D341Med (cell line): ENCODE results near the gene PLCH1.

Experiments
- DNase-seq: peaks from one replicate; pipeline ENCODE4 v3.0.0; 2012; ENCODE audit warnings: low spot score

Gene PLCH1

DNA sequence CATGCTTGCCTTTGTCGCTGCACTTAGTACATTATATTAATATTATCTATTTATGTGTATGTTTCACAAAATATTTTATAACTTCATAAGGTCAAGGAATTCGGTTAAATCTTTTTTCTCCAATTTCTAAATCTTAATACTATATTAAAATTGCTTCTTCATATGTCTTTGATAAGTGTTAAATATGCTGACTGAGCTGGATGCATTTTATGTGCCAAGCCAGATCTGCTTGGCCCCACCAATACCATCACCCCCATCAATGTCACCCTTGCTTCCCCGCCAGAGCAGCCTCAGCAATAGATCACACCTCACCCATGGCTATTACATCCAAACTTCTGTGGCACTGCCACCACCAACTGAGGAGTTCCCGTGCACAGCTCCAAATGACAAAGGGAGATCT is 287.3 kb downstream of the PLCH1 start:
- no peak for DNase-seq

DNA sequence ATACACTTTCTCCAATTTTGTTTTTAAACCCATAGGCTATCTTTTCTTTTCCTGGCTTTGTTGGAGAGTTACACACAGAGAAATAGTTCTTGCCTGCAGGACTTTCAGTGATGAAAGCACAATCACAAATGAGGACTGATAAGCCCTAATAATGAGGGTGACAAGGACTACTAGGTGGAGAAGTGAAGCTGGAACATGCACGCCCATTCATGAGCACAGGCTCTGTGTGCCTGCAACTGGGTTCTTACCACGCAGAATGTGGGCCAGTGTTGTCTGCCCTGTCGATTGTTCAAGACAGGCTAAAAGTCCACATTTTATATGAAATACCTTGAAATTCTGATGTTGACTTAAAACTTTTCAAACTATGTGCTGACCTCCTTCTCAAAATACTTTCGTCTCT is 289.1 kb downstream of the PLCH1 start:
- DNase-seq = no peak

DNA sequence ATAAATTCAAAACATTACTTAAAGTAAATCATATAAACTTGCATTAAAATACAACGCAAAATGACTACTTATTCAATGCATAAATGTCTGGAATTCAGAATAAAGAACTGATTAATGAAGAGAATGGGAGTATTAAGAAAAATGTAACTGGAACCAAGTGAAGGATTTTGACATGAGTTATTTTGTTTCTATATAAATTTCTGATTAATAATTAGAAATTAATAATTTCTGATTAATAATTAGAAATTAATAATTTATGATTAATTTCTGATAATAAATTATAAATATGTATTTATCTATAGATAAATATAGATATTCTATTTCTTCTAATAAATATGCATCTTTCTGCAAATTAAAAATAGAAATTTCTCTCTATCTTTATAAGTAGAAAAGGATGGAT is 291.4 kb downstream of the PLCH1 start:
- DNase-seq = no peak

DNA sequence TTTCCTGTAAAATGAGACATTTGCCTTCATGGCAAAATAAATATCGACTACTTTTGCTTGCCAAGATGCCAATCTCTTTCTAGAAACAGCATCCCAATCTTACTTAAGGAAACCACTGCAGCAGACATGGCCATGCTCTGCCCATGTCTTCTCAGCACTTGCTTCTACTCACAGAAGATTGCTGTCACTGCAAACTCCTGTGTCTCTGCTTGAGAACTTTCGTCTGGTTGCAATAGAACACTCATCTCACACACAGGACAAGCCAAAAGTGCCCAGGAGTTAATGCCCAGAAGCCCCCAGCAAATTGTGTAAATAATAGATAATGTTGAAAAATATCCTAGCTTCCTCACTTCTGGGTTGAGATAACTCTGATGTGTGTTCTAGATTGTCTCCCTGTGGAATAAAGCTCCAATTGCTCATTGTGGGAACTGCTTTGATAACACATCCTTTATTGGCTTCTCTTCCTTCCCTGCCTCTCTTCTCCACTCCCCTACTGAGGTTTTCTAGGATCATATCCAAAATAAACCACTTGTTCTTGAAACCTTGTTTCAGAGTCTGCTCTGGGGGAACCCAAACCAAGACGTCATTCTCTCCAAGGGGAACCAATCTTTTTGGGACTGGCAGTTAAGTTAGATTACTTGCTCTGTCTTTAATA is 295.1 kb downstream of the PLCH1 start:
- DNase-seq = no peak

DNA sequence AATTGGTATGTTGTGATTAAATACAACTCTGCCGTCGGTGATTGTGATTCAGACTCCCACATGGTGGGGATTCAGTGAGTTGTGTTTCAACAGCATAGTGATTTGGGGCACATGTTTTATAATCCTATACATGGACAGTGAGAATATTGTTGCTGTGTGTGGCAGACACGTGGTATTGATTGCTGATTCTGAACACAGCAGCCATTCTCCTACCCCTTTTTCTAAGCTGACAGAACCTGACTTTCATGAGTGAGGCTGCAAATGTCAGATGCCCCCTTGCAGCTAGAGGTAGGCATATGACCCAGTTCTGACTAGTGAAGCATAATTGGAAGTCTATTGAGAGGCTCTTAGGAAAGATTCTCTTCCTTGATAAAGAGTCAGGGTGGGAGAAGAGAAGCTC is 296.3 kb downstream of the PLCH1 start:
- DNase-seq = no peak

DNA sequence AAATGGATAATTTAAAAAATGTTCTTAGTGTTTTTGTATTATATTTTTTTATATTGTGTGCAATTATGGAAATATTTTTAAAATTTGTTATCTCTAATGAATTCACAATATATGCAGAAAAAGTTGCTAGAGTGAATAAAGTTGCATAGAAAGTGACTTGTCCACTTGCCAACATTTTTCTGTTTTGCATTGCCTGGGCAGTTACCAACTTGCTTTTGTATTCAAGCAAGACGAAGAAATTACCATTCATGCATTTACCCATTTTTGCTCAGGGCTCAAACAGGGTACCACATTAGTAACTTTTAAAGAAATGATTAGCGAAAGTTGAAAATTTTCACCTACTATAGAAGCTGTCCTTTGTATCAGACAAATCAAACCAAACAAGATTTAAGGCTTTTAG is 298.5 kb downstream of the PLCH1 start:
- DNase-seq = no peak

DNA sequence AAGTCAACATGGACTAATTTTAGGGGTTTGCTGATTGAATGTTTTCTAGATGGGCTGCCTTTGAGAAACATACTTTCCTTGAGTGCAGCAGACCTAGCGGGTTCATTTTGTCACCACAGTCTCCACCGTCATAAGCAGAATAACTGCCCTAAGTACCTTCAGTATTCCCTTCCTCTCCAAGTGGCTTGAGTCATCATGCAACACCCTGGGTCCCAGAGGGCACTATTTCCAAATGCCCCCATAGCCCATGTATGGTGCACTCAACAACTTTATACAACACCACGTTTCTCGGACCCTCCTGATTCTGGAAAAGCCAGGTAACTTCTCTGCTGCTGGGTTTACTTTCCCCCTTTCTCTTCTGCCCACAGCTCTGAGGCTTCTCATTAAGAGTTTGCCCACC is 300.1 kb downstream of the PLCH1 start:
- DNase-seq = no peak

DNA sequence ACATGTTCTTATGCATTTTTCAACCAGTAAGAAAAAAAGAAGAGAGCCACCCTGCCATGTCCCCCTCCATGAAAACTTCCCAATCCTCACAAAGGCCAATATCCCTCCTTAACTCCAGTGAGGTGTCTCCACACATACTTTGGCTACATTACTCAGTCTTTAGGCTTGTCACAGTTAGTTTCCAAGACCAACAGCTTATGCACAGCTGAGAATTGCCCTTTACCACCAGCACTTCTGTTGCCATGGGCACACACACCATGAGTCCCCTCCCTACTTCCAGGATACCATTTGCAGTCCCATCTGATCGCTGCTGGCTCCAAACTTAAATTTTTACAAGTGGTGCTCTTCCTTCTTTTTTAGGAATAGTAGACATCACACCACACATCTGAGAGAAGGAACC is 301.1 kb downstream of the PLCH1 start:
- no peak for DNase-seq

DNA sequence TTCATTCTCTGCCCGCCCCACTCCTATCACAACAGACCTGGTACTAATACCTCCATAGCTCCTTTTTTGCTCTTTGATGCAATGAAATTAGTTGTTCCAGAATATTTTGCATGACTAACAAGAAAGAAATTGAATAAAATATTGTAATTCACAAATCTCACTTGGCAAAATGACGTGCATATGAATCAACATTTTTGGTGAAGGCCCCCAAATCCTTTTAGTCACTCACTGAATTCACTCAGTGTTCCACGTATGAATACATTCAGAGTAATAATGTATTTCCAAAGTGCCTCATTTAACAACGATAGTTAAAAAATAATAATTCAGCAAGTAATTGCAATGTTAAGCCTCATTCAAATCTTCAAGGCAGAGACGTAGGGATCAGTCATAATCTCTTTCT is 302.8 kb downstream of the PLCH1 start:
- no peak for DNase-seq

DNA sequence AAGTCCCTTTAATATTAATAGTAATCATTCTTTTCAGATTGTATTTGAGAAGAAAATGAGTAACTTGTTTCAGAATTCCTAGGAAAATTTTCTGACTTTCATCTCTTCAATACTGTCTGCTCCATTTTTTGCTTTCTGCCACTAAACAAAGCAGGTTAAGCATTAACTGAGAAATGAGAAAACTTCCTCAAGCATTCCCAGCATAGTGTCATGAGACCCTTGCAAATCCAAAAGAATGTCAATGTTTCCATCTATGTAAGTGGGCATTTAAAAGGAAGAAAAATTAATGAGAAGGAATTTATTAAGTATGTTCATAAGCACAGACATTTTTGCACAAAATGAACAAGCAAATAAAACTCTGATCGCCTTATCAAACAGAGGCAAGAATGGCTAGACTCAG is 303.4 kb downstream of the PLCH1 start:
- DNase-seq = no peak

DNA sequence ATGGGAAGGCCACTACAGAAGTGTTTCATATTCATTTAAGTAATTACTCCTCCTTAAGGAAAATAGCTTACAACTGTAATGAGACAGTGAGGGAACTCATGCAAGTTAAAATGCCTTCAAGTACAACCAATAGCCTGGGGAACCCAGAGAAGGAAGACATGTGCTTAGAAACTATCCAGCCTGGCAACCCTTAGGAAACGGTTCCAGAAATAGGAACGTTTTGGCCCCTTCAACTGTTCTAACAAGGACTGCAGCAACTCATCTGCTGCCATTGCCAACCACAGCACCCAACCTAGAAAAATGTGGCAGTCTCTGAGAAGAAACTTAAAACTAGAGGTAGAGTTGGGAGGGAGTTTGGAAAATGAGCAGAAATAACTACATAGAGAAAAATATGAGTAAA is 303.8 kb downstream of the PLCH1 start:
- no peak for DNase-seq

DNA sequence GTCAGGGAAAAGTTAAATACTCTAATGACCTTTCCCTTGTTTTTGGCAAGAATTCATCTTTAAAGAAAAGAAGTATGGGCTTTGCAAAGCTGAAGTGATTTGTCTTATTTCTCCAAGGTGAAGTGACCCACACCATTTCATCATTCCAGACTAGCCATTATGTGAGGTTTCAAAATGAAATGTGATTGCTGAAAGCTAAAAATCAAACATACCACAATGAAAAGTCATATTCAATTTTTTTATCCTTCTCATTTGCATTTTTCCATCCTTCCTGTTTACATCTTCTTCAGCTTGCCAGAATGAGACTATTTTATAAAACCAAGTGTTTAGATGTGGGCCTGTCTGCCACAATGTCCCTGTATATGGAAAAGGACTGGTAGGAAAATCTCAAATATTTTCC is 309.1 kb downstream of the PLCH1 start:
- DNase-seq = no peak

DNA sequence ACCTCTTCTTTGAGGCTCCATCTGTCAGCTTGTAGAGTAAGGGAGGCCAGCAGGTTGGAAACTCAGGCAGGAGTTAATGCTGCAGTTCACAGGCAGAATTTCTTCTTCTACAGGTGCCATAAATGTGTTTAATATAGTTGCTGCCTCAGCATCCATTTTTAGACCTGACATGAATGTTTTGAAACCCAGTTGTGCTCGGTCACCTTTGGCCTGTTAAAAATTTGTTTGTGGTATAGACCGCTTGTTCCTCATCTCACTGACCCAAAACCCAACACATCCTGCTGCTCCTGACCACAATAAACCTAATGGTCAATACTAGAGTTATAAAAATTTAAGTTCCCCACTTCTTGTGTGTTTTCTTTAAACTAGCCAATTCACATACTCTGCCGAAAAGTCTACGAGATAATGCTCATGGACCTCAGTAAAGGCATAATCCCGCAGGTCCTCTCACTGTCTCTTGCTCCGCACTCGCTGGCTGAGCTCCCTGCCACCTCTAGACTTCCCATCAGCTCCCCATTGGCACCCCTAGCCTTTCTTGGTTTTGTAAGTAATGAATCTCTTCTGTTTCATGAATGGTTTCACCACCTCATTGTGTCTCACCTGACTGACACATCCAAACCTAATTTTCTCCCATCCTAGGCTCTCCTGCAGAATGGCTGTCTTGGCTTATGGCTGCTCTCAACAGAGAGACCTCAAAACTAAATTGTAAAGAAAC is 312.9 kb downstream of the PLCH1 start:
- DNase-seq = no peak

DNA sequence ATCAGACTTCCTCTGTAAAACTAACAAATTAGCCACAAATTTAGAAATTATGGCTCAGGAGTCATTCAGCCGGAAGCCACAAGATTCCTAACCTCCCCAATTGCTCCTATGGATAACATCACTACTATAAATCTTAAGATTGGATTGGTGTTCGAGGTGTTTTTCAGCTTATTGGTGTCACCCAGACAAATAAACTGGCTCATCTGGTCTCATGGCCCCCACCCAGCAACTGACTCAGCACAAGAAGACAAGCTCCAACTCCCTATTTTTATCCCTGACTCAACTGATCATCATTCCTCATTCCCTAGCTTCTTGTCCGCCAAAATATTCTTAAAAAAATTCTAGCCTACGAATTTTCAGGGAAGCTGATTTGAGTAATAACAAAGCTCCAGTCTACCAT is 316.3 kb downstream of the PLCH1 start:
- no peak for DNase-seq

DNA sequence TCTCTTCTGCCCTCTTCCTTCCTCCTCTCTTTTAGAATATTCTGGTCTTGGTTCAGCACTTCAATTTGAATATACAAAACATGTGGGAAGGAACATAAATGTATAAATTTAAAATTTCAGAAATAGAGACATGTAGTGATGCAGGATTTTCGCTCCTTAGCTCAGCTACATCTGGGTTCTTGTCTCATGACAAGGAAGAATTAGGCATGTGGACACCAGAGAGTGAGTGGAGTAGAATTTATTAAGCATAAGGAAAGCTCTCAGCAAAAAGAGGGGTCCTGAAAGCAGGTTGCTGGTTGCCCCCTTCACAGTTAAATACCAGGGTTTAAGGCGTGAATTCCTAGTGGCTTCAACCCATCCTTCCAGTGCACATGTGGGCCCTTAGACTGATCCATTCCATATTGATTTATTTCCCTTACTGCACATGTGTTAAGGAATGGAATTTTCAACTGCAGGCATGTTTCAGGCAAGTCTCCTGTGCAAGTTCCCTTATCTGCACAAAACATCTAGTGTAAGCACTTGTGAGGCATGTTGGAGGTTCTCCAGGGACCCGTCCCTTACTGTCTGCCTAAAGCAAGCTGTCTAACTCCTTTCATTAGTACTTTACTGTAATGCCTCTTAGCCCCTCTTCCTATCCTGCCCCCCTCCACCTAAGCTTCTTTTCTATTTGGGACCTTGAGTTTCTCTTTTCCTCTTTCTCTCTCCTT is 318.2 kb downstream of the PLCH1 start:
- DNase-seq = no peak

DNA sequence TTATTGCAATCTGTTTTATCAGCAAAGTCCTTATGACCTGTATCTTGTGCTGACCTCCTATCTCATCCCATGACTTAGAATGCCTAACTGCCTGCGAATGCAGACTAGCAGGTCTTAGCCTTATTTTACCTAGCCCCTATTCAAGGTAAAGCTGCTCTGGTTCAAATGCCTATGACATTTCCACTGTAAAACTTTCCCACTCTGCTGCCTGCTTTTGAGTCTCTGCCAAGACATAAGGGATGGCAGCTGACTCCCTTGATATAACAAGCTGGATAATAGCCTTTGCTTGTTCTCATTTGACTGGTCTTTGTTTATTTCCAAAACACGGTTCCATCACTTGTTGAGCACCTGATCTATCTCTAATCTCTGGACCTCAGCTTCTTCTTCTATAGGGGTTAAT is 319.5 kb downstream of the PLCH1 start:
- DNase-seq = no peak

DNA sequence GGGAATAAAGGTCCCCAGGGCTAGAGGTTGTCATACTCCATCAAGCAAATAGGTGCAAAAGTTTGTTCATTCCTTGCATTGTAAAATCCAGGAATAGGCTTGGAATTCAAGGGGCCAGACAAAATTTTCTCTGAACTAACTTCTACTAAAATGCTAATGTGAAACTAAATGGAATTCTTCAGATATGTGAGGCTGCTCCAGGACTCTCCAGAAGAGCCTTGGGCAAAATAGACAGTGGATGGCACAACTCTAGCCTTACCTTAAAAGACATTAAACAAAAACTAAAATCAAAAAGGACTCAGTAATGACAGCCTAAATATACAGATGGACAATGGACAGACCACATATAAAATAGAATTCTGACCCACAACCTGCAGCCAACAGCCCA is 320.6 kb downstream of the PLCH1 start:
- DNase-seq = no peak

DNA sequence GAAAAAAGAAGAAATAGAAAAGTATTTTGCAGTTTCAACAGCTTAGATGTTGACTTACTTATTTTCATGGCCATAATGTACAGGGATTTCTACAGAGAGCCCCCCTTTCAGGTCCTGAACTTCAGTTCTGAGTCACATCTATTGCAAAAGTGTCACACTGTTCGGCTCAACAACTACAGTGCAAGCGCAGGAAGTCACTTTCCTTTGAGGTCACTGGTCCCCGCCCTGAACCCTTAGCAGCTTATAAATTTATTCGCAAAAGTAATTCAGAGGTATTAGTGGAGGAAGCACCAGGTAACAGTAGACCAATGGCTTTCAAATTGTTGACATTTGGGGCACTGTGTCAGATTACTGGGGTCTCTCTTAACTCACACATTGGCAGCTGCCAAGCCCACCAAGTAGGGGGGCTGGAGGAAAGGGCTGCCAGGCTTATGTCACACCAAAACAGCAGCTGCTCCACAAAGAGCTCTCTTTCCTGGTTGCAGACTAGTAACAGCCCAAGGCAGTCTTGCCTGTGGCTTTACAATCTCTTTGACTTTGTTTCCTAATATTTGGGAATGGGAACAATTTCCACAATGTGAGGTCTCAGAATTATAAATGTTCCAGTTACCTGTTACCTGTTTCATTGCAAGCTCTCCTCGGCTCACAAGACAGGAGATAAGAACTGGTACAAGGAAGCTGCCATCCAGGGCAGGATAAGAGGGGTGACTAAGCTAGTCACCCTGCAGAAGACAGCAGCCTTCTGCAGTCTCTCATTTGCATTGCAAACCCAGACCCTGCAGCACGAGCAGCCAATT is 321.1 kb downstream of the PLCH1 start:
- DNase-seq = no peak

DNA sequence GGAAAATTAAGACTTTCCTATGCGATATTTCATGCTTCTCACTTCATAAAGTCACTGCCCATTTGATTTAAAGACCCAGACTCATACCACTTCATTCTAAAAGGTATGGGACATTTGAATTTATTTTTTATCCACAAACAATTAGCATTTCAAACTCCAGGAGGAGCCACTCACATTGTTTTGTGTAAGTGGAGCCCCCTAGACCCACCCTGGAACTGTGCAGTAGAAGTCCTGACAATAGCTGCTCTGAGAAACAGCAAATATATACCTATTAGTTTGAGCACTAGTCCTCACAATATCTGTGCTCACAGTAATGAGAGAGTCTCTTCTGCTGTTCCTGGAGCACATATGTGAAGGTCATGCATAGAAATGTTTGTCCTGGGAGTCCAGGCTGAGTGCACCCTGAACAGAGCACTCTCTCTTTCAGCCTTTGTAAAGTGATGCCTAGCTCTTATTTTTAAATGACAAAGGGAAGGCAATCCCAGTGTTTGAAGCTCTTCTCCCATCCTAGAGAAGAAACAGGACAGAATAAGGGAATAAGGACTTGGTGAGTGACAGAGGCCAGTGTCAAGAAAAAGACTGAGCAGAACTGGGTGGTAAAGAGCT is 323.9 kb downstream of the PLCH1 start:
- no peak for DNase-seq

DNA sequence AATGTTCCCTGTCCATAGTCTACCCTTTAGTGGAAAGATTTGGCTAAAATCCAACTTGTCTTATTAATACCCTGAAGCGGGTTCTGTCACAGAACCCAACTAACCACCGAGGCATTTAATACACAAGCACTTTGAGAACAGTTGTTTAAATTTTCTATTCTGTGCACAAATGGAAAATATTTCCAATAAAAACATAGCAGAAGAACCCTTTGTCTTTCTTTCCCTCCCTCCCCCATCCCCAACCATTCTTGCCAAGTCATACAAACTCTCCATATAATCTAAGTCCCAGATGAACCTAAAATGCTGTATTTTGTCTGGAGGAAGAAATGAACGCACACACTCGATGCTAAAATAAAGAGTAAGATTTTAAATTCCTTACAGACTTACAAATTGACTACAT is 324.5 kb downstream of the PLCH1 start:
- no peak for DNase-seq

DNA sequence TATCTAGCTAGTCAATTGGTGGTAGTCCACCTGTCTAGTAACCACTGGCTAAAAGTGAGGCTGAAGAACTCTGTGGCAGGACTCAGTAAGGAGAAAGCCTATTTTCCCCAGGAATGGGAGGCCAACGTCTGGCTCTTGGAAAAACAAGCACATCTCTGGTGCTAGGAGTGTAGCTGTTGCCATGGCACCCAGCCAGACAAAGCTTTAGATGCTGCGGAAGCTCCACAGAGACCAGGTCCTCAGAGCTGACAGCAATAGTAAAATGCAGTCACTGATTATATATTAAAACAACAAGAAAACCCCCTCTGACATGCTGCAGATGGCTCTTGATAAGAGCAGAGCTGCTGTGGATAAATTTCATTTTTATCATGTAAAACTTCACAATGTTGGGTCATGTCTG is 326.5 kb downstream of the PLCH1 start:
- no peak for DNase-seq

DNA sequence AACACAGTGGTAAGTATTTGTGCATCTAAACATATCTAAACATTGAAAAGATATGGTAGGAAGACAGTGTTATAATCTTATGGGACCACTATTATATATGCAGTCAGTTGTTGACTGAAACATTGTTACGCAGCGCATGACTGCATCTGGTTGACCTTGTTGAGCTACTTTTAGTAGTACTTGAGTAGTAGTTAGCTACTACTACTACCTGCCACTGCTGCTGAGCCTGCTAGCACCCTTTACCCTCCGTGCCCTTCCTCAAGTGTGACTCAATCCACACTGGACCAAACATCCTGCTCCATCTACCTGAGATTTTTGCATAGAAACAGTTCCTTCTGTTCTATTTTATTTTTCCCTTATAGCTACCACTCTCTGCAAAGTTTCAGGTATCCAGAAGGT is 327.8 kb downstream of the PLCH1 start:
- DNase-seq = no peak
